SK-N-SH (cell line): ENCODE measurements around the gene RPL22.

Source experiments
- CTCF ChIP-seq: fragments of 200-600 bp; sonication (generic); IDR thresholded peaks from 2 replicates; pipeline ENCODE4 v1.6.1; 2017; ENCODE audit warnings: antibody characterized with exemption, mild to moderate bottlenecking, moderate library complexity
- MAX ChIP-seq: IDR thresholded peaks from 2 replicates; pipeline ENCODE4 v1.4.0; 2012; ENCODE audit warnings: low read depth
- MXI1 ChIP-seq: IDR thresholded peaks from 2 replicates; pipeline ENCODE4 v1.6.1; 2012; ENCODE audit warnings: mild to moderate bottlenecking, low read depth, low read length, improper control_type of control experiment
- POLR2AphosphoS5 ChIP-seq: IDR thresholded peaks from 2 replicates; pipeline ENCODE4 v1.6.1; 2012; ENCODE audit warnings: low read depth, low read length
- REST ChIP-seq: IDR thresholded peaks from 2 replicates; pipeline ENCODE4 v1.6.1; 2012; ENCODE audit warnings: mild to moderate bottlenecking, low read depth, low read length, moderate library complexity
- RFX5 ChIP-seq: IDR thresholded peaks from 2 replicates; pipeline ENCODE4 v1.6.1; 2012; ENCODE audit warnings: mild to moderate bottlenecking, improper control_type of control experiment, low read length

- TF ChIP-seq CTCF: no peak
- TF ChIP-seq POLR2AphosphoS5: no peak
- TF ChIP-seq RFX5: no peak
- TF ChIP-seq MAX: no peak
- TF ChIP-seq MXI1: no peak
- no peak for TF ChIP-seq REST
These were observed 55.2 kb downstream of the RPL22 start for GRCh38 chr1:6144175-6144574.
